GM19467 (cell line): ENCODE results near the gene EME2.

ENCODE experiments used
- ATAC-seq: cut with Tn5 transposase; IDR thresholded peaks from one replicate; pipeline ENCODE4 v1.9.1; 2021; ENCODE audit warnings: mild to moderate bottlenecking, moderate library complexity; ENCODE audit not compliant: unreplicated experiment

The EME2 gene

GRCh38 chr16:1817276-1817589 lies 44.6 kb downstream of the EME2 start:
- ATAC-seq, result no peak

- ATAC-seq, result no peak
Measured at GRCh38 chr16:1817716-1818115, 45.1 kb downstream of the EME2 start.

GRCh38 chr16:1818204-1818872 lies 45.7 kb downstream of the EME2 start:
- ATAC-seq, result no peak

GRCh38 chr16:1818873-1819525 lies 46.4 kb downstream of the EME2 start:
- no peak for ATAC-seq

GRCh38 chr16:1819611-1820010 lies 47.0 kb downstream of the EME2 start:
- no peak for ATAC-seq

GRCh38 chr16:1820096-1820945 lies 47.7 kb downstream of the EME2 start:
- ATAC-seq, result no peak

GRCh38 chr16:1820946-1821290 lies 48.3 kb downstream of the EME2 start:
- no peak for ATAC-seq

- no peak for ATAC-seq
Measured at GRCh38 chr16:1821861-1822611, 49.4 kb downstream of the EME2 start.

- no peak for ATAC-seq
Measured at GRCh38 chr16:1822801-1823200, 50.2 kb downstream of the EME2 start.

- ATAC-seq, result no peak
Measured at GRCh38 chr16:1823821-1824220, 51.2 kb downstream of the EME2 start.

- ATAC-seq, result no peak
Measured at GRCh38 chr16:1825381-1825863, 52.8 kb downstream of the EME2 start.
